Endothelial cell of umbilical vein (primary cell): Measurements from ENCODE around the gene NPTN. TPM values are rescaled to one million over a fixed set of nuclear protein-coding genes. Genes with fewer than 3 reads are reported as not detected.

Experiments used
- BruUV-seq: library from RNA; stranded (reverse); fragments of 400-500 nt; replicated peaks from 2 replicates; lab custom pipeline; 2021; lab: Mats Ljungman, UMichigan
- CTCF ChIA-PET: fragments of 300-600, 350-600 bp; sonication (Branson Sonifier 250); formaldehyde crosslinking; loops from one replicate; lab custom pipeline; 2021; ENCODE audit warnings: antibody characterized with exemption, inconsistent platforms; lab: Charles Lee
- POLR2A ChIA-PET: fragments of 300-600, 350-600 bp; sonication (Branson Sonifier 250); formaldehyde crosslinking; loops from one replicate; lab custom pipeline; 2021; ENCODE audit warnings: antibody characterized with exemption, inconsistent platforms; lab: Charles Lee
- DNase-seq: peaks from one replicate; pipeline ENCODE4 v3.0.0-alpha.2; 2011; ENCODE audit warnings: low read depth, low spot score
- FAIRE-seq: peaks from 2 replicates; lab custom pipeline; 2011; peaks lifted over from hg19 to GRCh38; lab: Jason Lieb, UNC
- H2AFZ ChIP-seq: 2 replicates; pipeline ENCODE4 v1.6.0; 2012; ENCODE audit warnings: low read depth, low read length, control low read depth, inconsistent platforms
- H3K27ac ChIP-seq: 2 replicates; pipeline ENCODE4 v1.5.1; 2011; ENCODE audit warnings: low read depth, mild to moderate bottlenecking, control low read depth, low read length, moderate library complexity; ENCODE audit not compliant: insufficient read depth
- H3K27me3 ChIP-seq, 2 experiments: 2 replicates each; pipeline versions ENCODE4 v1.6.0 to v1.6.1; 2011; ENCODE audit warnings: low read length in 2 of 2, mixed read lengths in 1 of 2; ENCODE audit not compliant: control insufficient read depth in 2 of 2, insufficient read depth in 2 of 2
- H3K36me3 ChIP-seq, 2 experiments: 2 replicates in 1 of 2; 3 replicates in 1 of 2; pipeline ENCODE4 v1.5.1; 2011; ENCODE audit warnings: low read length in 2 of 2, mild to moderate bottlenecking in 1 of 2, moderate library complexity in 1 of 2; ENCODE audit not compliant: control insufficient read depth in 2 of 2, insufficient read depth in 2 of 2; ENCODE audit errors: extremely low read depth in 1 of 2
- H3K4me1 ChIP-seq: 3 replicates; pipeline ENCODE4 v1.5.1; 2011; ENCODE audit warnings: mild to moderate bottlenecking, low read length; ENCODE audit not compliant: control insufficient read depth, insufficient read depth; ENCODE audit errors: extremely low read depth
- H3K4me2 ChIP-seq: 2 replicates; pipeline ENCODE4 v1.6.1; 2011; ENCODE audit warnings: low read length, control low read depth, mixed read lengths; ENCODE audit not compliant: insufficient read depth
- H3K4me3 ChIP-seq, 3 experiments: fragments of 200-600 bp in 1 of 3; sonication (generic), shearing (Covaris generic) in 1 of 3; replicated peaks in 1 of 3; 2 replicates each; pipeline ENCODE4 v1.5.1; 2011 to 2016; ENCODE audit warnings: control low read depth in 3 of 3, low read length in 3 of 3, mild to moderate bottlenecking in 2 of 3, inconsistent platforms in 1 of 3, low read depth in 1 of 3, moderate library complexity in 1 of 3; ENCODE audit not compliant: insufficient read depth in 1 of 3
- H3K79me2 ChIP-seq: 2 replicates; pipeline ENCODE4 v1.6.0; 2012; ENCODE audit warnings: low read length, inconsistent platforms; ENCODE audit not compliant: control insufficient read depth, insufficient read depth
- H3K9ac ChIP-seq: replicated peaks from 2 replicates; pipeline ENCODE3; 2011; ENCODE audit warnings: low read length, control low read depth; ENCODE audit not compliant: insufficient read depth; ENCODE audit errors: extremely low read depth
- H3K9me1 ChIP-seq: replicated peaks from 3 replicates; pipeline ENCODE4 v1.6.0; 2011; ENCODE audit warnings: mild to moderate bottlenecking, low read length; ENCODE audit not compliant: control insufficient read depth, insufficient read depth; ENCODE audit errors: extremely low read depth
- H3K9me3 ChIP-seq: replicated peaks from 2 replicates; pipeline ENCODE4 v1.5.1; 2012; ENCODE audit warnings: low read length, inconsistent platforms; ENCODE audit not compliant: control insufficient read depth, insufficient read depth
- H4K20me1 ChIP-seq: replicated peaks from 2 replicates; pipeline ENCODE3; 2011; ENCODE audit warnings: mild to moderate bottlenecking, low read length; ENCODE audit not compliant: control insufficient read depth, insufficient read depth; ENCODE audit errors: extremely low read depth
- CTCF ChIP-seq, 2 donors: IDR thresholded peaks; 1 replicate in 1 of 2; 2 replicates in 1 of 2; pipeline ENCODE4 v1.5.1; 2011; ENCODE audit warnings: low read length in 2 of 2, mild to moderate bottlenecking in 2 of 2, moderate library complexity in 2 of 2, control low read depth in 1 of 2, inconsistent platforms in 1 of 2, low read depth in 1 of 2; ENCODE audit not compliant: insufficient read depth in 1 of 2; ENCODE audit errors: extremely low read depth in 1 of 2
- EZH2 ChIP-seq: IDR thresholded peaks from 2 replicates; pipeline ENCODE4 v1.6.1; 2012; ENCODE audit warnings: borderline replicate concordance, low read depth, mild to moderate bottlenecking, moderate library complexity, low read length, inconsistent platforms; ENCODE audit not compliant: severe bottlenecking
- FOS ChIP-seq: IDR thresholded peaks from 2 replicates; pipeline ENCODE4 v1.6.1; 2011; ENCODE audit warnings: mild to moderate bottlenecking, low read length, moderate library complexity, borderline replicate concordance; ENCODE audit not compliant: insufficient read depth
- GATA2 ChIP-seq: IDR thresholded peaks from 2 replicates; pipeline ENCODE4 v1.7.0; 2011; ENCODE audit warnings: low read depth, mild to moderate bottlenecking, moderate library complexity, mixed read lengths, low read length; ENCODE audit not compliant: insufficient read length, insufficient read depth
- JUN ChIP-seq: IDR thresholded peaks from 2 replicates; pipeline ENCODE4 v1.6.1; 2011; ENCODE audit warnings: borderline replicate concordance, low read depth; ENCODE audit not compliant: insufficient read length, insufficient read depth
- MAX ChIP-seq: IDR thresholded peaks from 2 replicates; pipeline ENCODE4 v1.6.1; 2011; ENCODE audit not compliant: insufficient read depth, insufficient read length
- MYC ChIP-seq: IDR thresholded peaks from one replicate; pipeline ENCODE4 v1.6.1; 2011; ENCODE audit warnings: mild to moderate bottlenecking, low read depth, low read length
- POLR2A ChIP-seq: IDR thresholded peaks from 2 replicates; pipeline ENCODE4 v1.6.1; 2012; ENCODE audit warnings: low read depth, mild to moderate bottlenecking, control low read depth, low read length
- POLR2AphosphoS5 ChIP-seq: IDR thresholded peaks from 2 replicates; pipeline ENCODE4 v1.6.1; 2012; ENCODE audit warnings: low read depth, mild to moderate bottlenecking, control low read depth, low read length, moderate library complexity; ENCODE audit not compliant: insufficient read depth
- dilution Hi-C: fragments of 300-500 bp; cut with MboI; formaldehyde crosslinking; loops from one replicate; pipeline ENCODE4 v1.15.0; 2019; ENCODE audit warnings: low sequenced_read_pairs; ENCODE audit not compliant: extremely low pct_ligation_motif_present
- intact Hi-C: fragments of 100-400 bp; cut with micrococcal nuclease; formaldehyde crosslinking; loops from one replicate; pipeline ENCODE4 v1.10.0; 2022
- polyA plus RNA-seq, 4 experiments: library from polyadenylated mRNA; depleted of rRNA in 3 of 4; stranded (reverse) in 3 of 4; unstranded in 1 of 4; fragments of >200 nt; gene quantifications; 2 replicates each; pipeline versions ENCODE4 v1.2.1 to v1.2.3, GENCODE V29; 2011 to 2012; ENCODE audit warnings: missing spikeins in 1 of 4
- total RNA-seq: library from RNA; stranded (reverse); gene quantifications from 2 replicates; pipeline ENCODE4 v1.2.3, GENCODE V29; 2021

The NPTN gene
- total and polyA plus RNA-seq, 2 donors (not counting 3 experiments of a cell fraction or from before 2014, with no cell fraction given) = 77.4 to 81.3 TPM

DNA sequence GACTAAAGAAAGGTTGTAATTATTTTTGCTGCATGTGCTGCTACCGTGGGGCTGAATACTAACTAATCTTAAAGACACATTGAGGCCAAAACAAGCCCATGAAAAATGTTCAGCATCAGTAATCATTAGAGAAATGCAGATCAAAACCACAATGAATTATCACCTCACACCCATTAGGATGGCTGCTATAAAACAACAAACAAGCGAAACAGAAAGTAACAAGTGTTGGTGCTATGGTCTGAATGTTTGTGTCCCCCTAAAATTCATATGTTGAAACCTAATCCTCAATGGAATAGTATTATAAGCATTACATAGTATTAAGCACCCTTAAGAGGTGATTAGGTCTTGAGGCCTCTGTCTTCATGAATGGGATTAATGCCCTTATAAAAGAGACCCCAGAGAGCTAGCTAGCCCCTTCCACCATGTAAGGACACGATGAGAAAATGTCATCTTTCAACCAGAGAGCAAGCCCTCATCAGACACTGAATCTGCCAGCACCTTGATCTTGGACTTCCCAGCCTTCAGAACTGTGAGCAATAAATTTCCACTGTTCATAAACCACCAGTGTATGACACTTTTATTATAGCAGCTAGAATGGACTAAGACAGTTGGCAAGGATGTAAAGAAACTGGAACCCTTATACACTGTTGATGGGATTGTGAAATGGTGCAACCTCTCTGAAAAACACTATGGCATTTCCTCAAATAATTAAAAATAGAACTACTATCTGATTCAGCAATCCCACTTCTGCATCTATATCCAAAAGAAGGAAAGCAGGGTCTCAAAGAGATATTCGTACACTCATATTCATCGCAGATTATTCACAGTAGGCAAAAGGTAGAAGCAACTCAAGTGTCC, 114.1 kb downstream of the NPTN start:
- ChIA-PET POLR2A (no interaction called here), CTCF (interaction anchor here (0.9 kb wide), 1 partner anchor 11 kb away, joined by 3 read pairs; no protein-coding TSS in a partner anchor)
- no peak overlapping the region for H2AFZ ChIP-seq
- H3K9ac ChIP-seq = no peak overlapping the region
- H3K9me3 ChIP-seq = no peaks in the 10 kb centered on the region
- no peak for TF ChIP-seq POLR2AphosphoS5
- TF ChIP-seq EZH2 = no peak
- no peak for TF ChIP-seq MYC
- TF ChIP-seq POLR2A = no peak
- TF ChIP-seq FOS = no peak
- TF ChIP-seq CTCF (IDR thresholded peaks at IDR 0.05; ENCODE audit: extremely low read depth in 1 of 2, insufficient read depth in 1 of 2, low read depth in 1 of 2, low read length in 2 of 2) = no peak
- TF ChIP-seq JUN = no peak
- no peak for TF ChIP-seq GATA2
- TF ChIP-seq MAX = no peak
- H3K9me1 ChIP-seq = no peaks in the 10 kb centered on the region
- DNase-seq (no peak), FAIRE-seq (no peak)
- no TSS peak for BruUV-seq
- H3K27ac ChIP-seq = no peak overlapping the region
- H3K79me2 ChIP-seq = no peaks in the 10 kb centered on the region
- H3K4me2 ChIP-seq = no peak overlapping the region
- no peaks in the 10 kb centered on the region for H3K36me3 ChIP-seq
- no peaks in the 10 kb centered on the region for H3K4me1 ChIP-seq
- intact Hi-C loops (no loop called here), dilution Hi-C loops (no loop called here)
- H3K27me3 ChIP-seq = peaks cover 0 to 15% of the 10 kb centered on the region in 2 experiments
- no peaks in the 10 kb centered on the region for H4K20me1 ChIP-seq
- no peak overlapping the region for H3K4me3 ChIP-seq
